Measurements from ENCODE around the gene ZNF354C.

GRCh38 chr5:179055841-179056240 lies 4.3 kb upstream of the ZNF354C start:
- no peak for TF ChIP-seq REST (IDR thresholded peaks at IDR 0.05; ENCODE audit: borderline replicate concordance)
- no peak for TF ChIP-seq CTCF (IDR thresholded peaks at IDR 0.05; ENCODE audit: poor library complexity, severe bottlenecking)
